Measurements from ENCODE around the gene MAML1. TPM values are rescaled to one million over a fixed set of nuclear protein-coding genes. Genes with fewer than 3 reads are reported as not detected.

The MAML1 gene
- total RNA-seq, 1 donor from 2014 or later, result 11.8 TPM

GRCh38 chr5:179720222-179720621 is 12.4 kb upstream of the MAML1 start:
- intact Hi-C loops (cut with micrococcal nuclease), result no loop called here
- Histone ChIP-seq H3K4me3 (no peak overlapping the region), H3K27me3 (ENCODE audit: low read depth) (no peaks in the 10 kb centered on the region), H3K27ac (replicated peaks) (no peak overlapping the region), H3K4me1 (peaks cover 17% of the 10 kb centered on the region), H3K9me3 (replicated peaks) (no peaks in the 10 kb centered on the region), H3K36me3 (peaks cover 99% of the 10 kb centered on the region)
- DNase-seq, result no peak
- no peak for TF ChIP-seq CTCF (IDR thresholded peaks at IDR 0.05; ENCODE audit: borderline replicate concordance)

- DNase-seq, result no peak
- Histone ChIP-seq H3K4me3 (no peak overlapping the region), H3K27me3 (ENCODE audit: low read depth) (no peaks in the 10 kb centered on the region), H3K36me3 (peaks cover 100% of the 10 kb centered on the region), H3K4me1 (peaks cover 17% of the 10 kb centered on the region), H3K9me3 (replicated peaks) (no peaks in the 10 kb centered on the region), H3K27ac (replicated peaks) (peak overlapping the region; percentile 25)
- TF ChIP-seq CTCF (IDR thresholded peaks at IDR 0.05; ENCODE audit: borderline replicate concordance), result no peak
- intact Hi-C loops (cut with micrococcal nuclease), result no loop called here
These were observed 8.5 kb upstream of the MAML1 start for GRCh38 chr5:179724163-179724562.

DNA sequence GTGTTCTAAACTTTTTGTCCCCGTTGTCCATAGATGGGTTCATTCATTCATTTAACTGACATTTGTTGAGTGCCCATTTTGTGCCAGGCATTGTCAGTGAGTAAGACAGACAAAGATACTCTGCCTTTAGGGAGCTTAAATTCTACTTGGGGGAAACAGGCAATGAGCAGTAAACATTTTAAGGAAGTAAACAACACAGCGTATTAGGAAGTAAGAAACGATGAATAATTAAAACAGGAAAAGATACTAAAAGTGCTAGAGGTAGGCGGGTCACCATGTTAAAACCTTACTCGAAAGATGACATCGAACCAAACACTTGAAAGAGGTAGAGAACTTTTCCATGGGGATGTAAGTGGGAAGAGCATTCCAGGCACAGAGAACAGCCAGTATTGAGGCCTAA is 5.5 kb upstream of the MAML1 start:
- Histone ChIP-seq H3K4me1 (peaks cover 22% of the 10 kb centered on the region), H3K27ac (replicated peaks) (no peak overlapping the region), H3K27me3 (ENCODE audit: low read depth) (no peaks in the 10 kb centered on the region), H3K4me3 (no peak overlapping the region), H3K9me3 (replicated peaks) (no peaks in the 10 kb centered on the region), H3K36me3 (peaks cover 89% of the 10 kb centered on the region)
- DNase-seq, result no peak
- TF ChIP-seq CTCF (IDR thresholded peaks at IDR 0.05; ENCODE audit: borderline replicate concordance), result no peak
- intact Hi-C loops (cut with micrococcal nuclease), result no loop called here

DNA sequence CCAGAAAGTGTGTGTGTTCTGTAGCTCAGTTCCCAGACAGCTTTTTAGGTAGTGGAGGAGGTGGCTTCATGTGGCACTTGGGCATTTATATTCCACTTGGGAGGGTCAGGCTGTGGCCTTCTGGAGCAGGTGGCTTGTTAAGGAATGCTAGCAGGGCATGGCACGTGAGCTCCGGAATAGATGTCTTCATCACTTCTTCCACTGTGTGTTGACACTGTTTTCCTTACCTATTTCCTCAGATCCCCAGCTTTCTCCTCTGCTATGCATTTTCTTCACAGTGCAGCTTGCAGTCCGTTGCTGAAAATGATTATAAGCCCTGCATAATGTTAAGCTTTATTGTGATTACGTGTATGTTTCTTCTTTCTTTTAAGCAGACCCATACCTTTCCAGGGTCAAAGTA is 3.3 kb upstream of the MAML1 start:
- H3K27me3 ChIP-seq (ENCODE audit: low read depth), result no peaks in the 10 kb centered on the region
- TF ChIP-seq CTCF (IDR thresholded peaks at IDR 0.05; ENCODE audit: borderline replicate concordance), result no peak
- H3K36me3 ChIP-seq, result peaks cover 67% of the 10 kb centered on the region
- H3K4me1 ChIP-seq, result peaks cover 25% of the 10 kb centered on the region
- no peak for DNase-seq
- H3K4me3 ChIP-seq, result no peak overlapping the region
- intact Hi-C loops (cut with micrococcal nuclease), result no loop called here
- no peaks in the 10 kb centered on the region for H3K9me3 ChIP-seq (replicated peaks)
- H3K27ac ChIP-seq (replicated peaks), result no peak overlapping the region

GRCh38 chr5:179729727-179730126 is 2.9 kb upstream of the MAML1 start:
- intact Hi-C loops (cut with micrococcal nuclease), result no loop called here
- H3K9me3 ChIP-seq (replicated peaks), result no peaks in the 10 kb centered on the region
- TF ChIP-seq CTCF (IDR thresholded peaks at IDR 0.05; ENCODE audit: borderline replicate concordance), result no peak
- no peak overlapping the region for H3K4me3 ChIP-seq
- no peak overlapping the region for H3K27ac ChIP-seq (replicated peaks)
- peaks cover 28% of the 10 kb centered on the region for H3K4me1 ChIP-seq
- no peak for DNase-seq
- H3K36me3 ChIP-seq, result peaks cover 63% of the 10 kb centered on the region
- no peaks in the 10 kb centered on the region for H3K27me3 ChIP-seq (ENCODE audit: low read depth)

GRCh38 chr5:179730356-179730755 is 2.3 kb upstream of the MAML1 start:
- no peak for TF ChIP-seq CTCF (IDR thresholded peaks at IDR 0.05; ENCODE audit: borderline replicate concordance)
- no peak for DNase-seq
- intact Hi-C loops (cut with micrococcal nuclease), result no loop called here

More at GRCh38 chr5:179730356-179730755, 2.3 kb upstream of the MAML1 start:
- Histone ChIP-seq H3K36me3 (peaks cover 57% of the 10 kb centered on the region), H3K27me3 (ENCODE audit: low read depth) (no peaks in the 10 kb centered on the region), H3K4me3 (no peak overlapping the region), H3K27ac (replicated peaks) (no peak overlapping the region), H3K9me3 (replicated peaks) (no peaks in the 10 kb centered on the region), H3K4me1 (peaks cover 34% of the 10 kb centered on the region)

Measured in left ventricle myocardium inferior (tissue), 1 donor.